GM12878 (cell line): Measurements from ENCODE around the gene PI16. TPM values are rescaled to one million over a fixed set of nuclear protein-coding genes. Genes with fewer than 3 reads are reported as not detected.

Experiments
- ATAC-seq: fragments of 200-7000 bp; cut with Tn5 transposase; 3 replicates; pipeline ENCODE4 v1.9.1; 2020; ENCODE audit warnings: mild to moderate bottlenecking, moderate library complexity
- BruUV-seq: library from RNA; stranded (reverse); fragments of 400-500 nt; replicated peaks from 2 replicates; lab custom pipeline; 2021; lab: Mats Ljungman, UMichigan
- CTCF ChIA-PET: fragments of 300-600 bp; sonication (Branson Sonifier 250); formaldehyde crosslinking; extraction: SDS; loops from one replicate; lab custom pipeline; 2021; ENCODE audit warnings: inconsistent platforms; lab: Yijun Ruan, JAX
- POLR2A ChIA-PET: fragments of 350-600 bp; formaldehyde crosslinking; extraction: SDS; loops from one replicate; lab custom pipeline; 2021; ENCODE audit warnings: inconsistent platforms; lab: Charles Lee
- RAD21 ChIA-PET: fragments of 300-600 bp; sonication (Branson Sonifier 250); formaldehyde crosslinking; loops from one replicate; lab custom pipeline; 2023; ENCODE audit warnings: antibody characterized with exemption; ENCODE audit not compliant: unreplicated experiment; lab: Charles Lee
- SMC1A ChIA-PET: fragments of 300-600 bp; sonication (Branson Sonifier 250); formaldehyde crosslinking; loops from one replicate; lab custom pipeline; 2023; ENCODE audit not compliant: unreplicated experiment, uncharacterized antibody; lab: Charles Lee
- DNase-seq: peaks from one replicate; pipeline ENCODE4 v3.0.0-alpha.2; 2011; ENCODE audit warnings: low read depth, low spot score
- FAIRE-seq: peaks from 3 replicates; lab custom pipeline; 2011; peaks lifted over from hg19 to GRCh38; lab: Jason Lieb, UNC
- H2AFZ ChIP-seq: 2 replicates; pipeline ENCODE4 v1.6.0; 2011; ENCODE audit warnings: low read depth, low read length, control low read depth; ENCODE audit not compliant: control insufficient read depth
- H3K27ac ChIP-seq: 2 replicates; pipeline ENCODE4 v1.5.1; 2011; ENCODE audit warnings: control low read depth; ENCODE audit not compliant: control insufficient read depth, insufficient read depth
- H3K27me3 ChIP-seq, 2 experiments: replicated peaks in 1 of 2; 2 replicates each; pipeline versions ENCODE4 v1.6.0 to v1.6.1; 2011; ENCODE audit warnings: low read length in 1 of 2; ENCODE audit not compliant: control insufficient read depth in 2 of 2, insufficient read depth in 2 of 2
- H3K36me3 ChIP-seq, 2 experiments: 2 replicates each; pipeline ENCODE4 v1.5.1; 2011; ENCODE audit warnings: low read length in 1 of 2; ENCODE audit not compliant: control insufficient read depth in 2 of 2, insufficient read depth in 2 of 2
- H3K4me1 ChIP-seq: 2 replicates; pipeline ENCODE4 v1.6.1; 2011; ENCODE audit warnings: mild to moderate bottlenecking, low read length, moderate library complexity, mixed read lengths; ENCODE audit not compliant: control insufficient read depth, insufficient read depth
- H3K4me2 ChIP-seq: 2 replicates; pipeline ENCODE4 v1.6.0; 2011; ENCODE audit warnings: control low read depth; ENCODE audit not compliant: control insufficient read depth, insufficient read depth
- H3K4me3 ChIP-seq: fragments of 200-600 bp; sonication (generic); 2 replicates; pipeline ENCODE4 v1.5.1; 2016
- H3K79me2 ChIP-seq: 2 replicates; pipeline ENCODE4 v1.6.0; 2011; ENCODE audit warnings: low read length; ENCODE audit not compliant: control insufficient read depth, insufficient read depth
- H3K9ac ChIP-seq: 2 replicates; pipeline ENCODE4 v1.8.0; 2011; ENCODE audit warnings: low read length, control low read depth, mixed read lengths; ENCODE audit not compliant: control insufficient read depth, insufficient read depth
- H3K9me3 ChIP-seq: replicated peaks from 3 replicates; pipeline ENCODE4 v1.5.1; 2011; ENCODE audit warnings: mild to moderate bottlenecking, low read length; ENCODE audit not compliant: control insufficient read depth, insufficient read depth
- H4K20me1 ChIP-seq: 2 replicates; pipeline ENCODE4 v1.6.0; 2011; ENCODE audit not compliant: control insufficient read depth, insufficient read depth
- BMI1 ChIP-seq: fragments of 450-650 bp; IDR thresholded peaks from 2 replicates; pipeline ENCODE4 v1.6.1; 2016; ENCODE audit warnings: mild to moderate bottlenecking, moderate library complexity, borderline replicate concordance
- CBX5 ChIP-seq: sonication (generic); IDR thresholded peaks from 2 replicates; pipeline ENCODE4 v1.6.1; 2016; ENCODE audit warnings: low read depth, moderate library complexity, mild to moderate bottlenecking, inconsistent platforms
- CHD4 ChIP-seq: fragments of 200-600 bp; sonication (generic); IDR thresholded peaks from 2 replicates; pipeline ENCODE4 v1.6.1; 2016; ENCODE audit warnings: mild to moderate bottlenecking
- E4F1 ChIP-seq: fragments of 450-650 bp; IDR thresholded peaks from 2 replicates; pipeline ENCODE4 v1.6.1; 2018; ENCODE audit warnings: borderline replicate concordance, mild to moderate bottlenecking; ENCODE audit not compliant: partially characterized antibody
- EP300 ChIP-seq, 2 experiments: fragments of 150-350 bp in 1 of 2; IDR thresholded peaks; 2 replicates each; pipeline ENCODE4 v1.6.1; 2011 to 2012; ENCODE audit warnings: low read depth in 2 of 2, low read length in 2 of 2, borderline replicate concordance in 1 of 2, improper control_type of control experiment in 1 of 2, inconsistent platforms in 1 of 2; ENCODE audit not compliant: control insufficient read depth in 1 of 2
- FOXK2 ChIP-seq: fragments of 450-650 bp; IDR thresholded peaks from 2 replicates; pipeline ENCODE4 v1.6.1; 2017; ENCODE audit warnings: mild to moderate bottlenecking, moderate library complexity
- JUNB ChIP-seq: IDR thresholded peaks from 2 replicates; pipeline ENCODE4 v1.6.1; 2016; ENCODE audit warnings: antibody characterized with exemption, mild to moderate bottlenecking
- NFIC ChIP-seq: IDR thresholded peaks from 2 replicates; pipeline ENCODE4 v1.6.1; 2012; ENCODE audit warnings: low read depth, mild to moderate bottlenecking, inconsistent platforms, low read length, moderate library complexity
- SMAD1 ChIP-seq: fragments of 450-650 bp; IDR thresholded peaks from 2 replicates; pipeline ENCODE4 v1.6.1; 2018; ENCODE audit warnings: mild to moderate bottlenecking, low read depth; ENCODE audit not compliant: partially characterized antibody
- SMAD5 ChIP-seq: IDR thresholded peaks from 2 replicates; pipeline ENCODE4 v1.6.1; 2016; ENCODE audit warnings: antibody characterized with exemption, low read depth
- STAT3 ChIP-seq: IDR thresholded peaks from 2 replicates; pipeline ENCODE4 v1.6.1; 2011; ENCODE audit warnings: low read depth, low read length, improper control_type of control experiment
- WRNIP1 ChIP-seq: IDR thresholded peaks from 2 replicates; pipeline ENCODE4 v1.6.1; 2011; ENCODE audit warnings: low read depth, low read length, improper control_type of control experiment, borderline replicate concordance
- ZBTB4 ChIP-seq: fragments of 450-650 bp; formaldehyde crosslinking; IDR thresholded peaks from 2 replicates; pipeline ENCODE4 v1.4.0; 2022; ENCODE audit warnings: mild to moderate bottlenecking, moderate library complexity
- ZNF217 ChIP-seq: fragments of 450-650 bp; IDR thresholded peaks from 2 replicates; pipeline ENCODE4 v1.6.1; 2017; ENCODE audit warnings: antibody characterized with exemption, mild to moderate bottlenecking
- WGBS: methylation state at CpG from one replicate; pipeline ENCODE4 v1.1.6; 2016; ENCODE audit warnings: low lambda C conversion rate; ENCODE audit not compliant: insufficient replicate concordance, insufficient coverage; ENCODE audit errors: missing lambda C conversion rate; 5-methylcytosine and 5-hydroxymethylcytosine counted together
- in situ Hi-C: fragments of 300-500 bp; cut with MboI; formaldehyde crosslinking; loops from 9 replicates; pipeline ENCODE4 v1.14.3; 2018; ENCODE audit warnings: mixed read lengths
- intact Hi-C: fragments of 100-400 bp; cut with micrococcal nuclease; formaldehyde crosslinking; loops from one replicate; pipeline ENCODE4 v1.14.2; 2022; ENCODE audit not compliant: unreplicated experiment
- polyA plus RNA-seq, 11 experiments: library from polyadenylated mRNA; depleted of rRNA in 4 of 11; unstranded in 6 of 11; stranded (reverse) in 5 of 11; fragments of >200 nt; fragmentation: Nextera tagmentation in 4 of 11; fragmentation: Illumina TruSeq in 1 of 11; extraction: Ambion mirVana in 4 of 11; extraction: Trizol in 1 of 11; gene quantifications; 1 replicate in 1 of 11; 2 replicates in 10 of 11; pipeline versions ENCODE4 v1.2.1 to v1.2.3, GENCODE V29; 2011 to 2016; ENCODE audit warnings: inconsistent platforms in 2 of 11, missing spikeins in 2 of 11, low read depth in 1 of 11
- total RNA-seq, 4 experiments: library from RNA; depleted of rRNA in 3 of 4; stranded (reverse); fragments of >200 nt in 3 of 4; fragmentation: Illumina TruSeq in 1 of 4; extraction: Trizol in 1 of 4; gene quantifications; 2 replicates each; pipeline versions ENCODE4 v1.2.1 to v1.2.3, GENCODE V29; 2013 to 2021
- TF ChIP-seq, protein P1 (sequence below): fragments of 450-650 bp; IDR thresholded peaks from 2 replicates; pipeline ENCODE4 v1.6.1; 2016; ENCODE audit warnings: mild to moderate bottlenecking

PI16 gene
- total and polyA plus RNA-seq, 10 of the 15 experiments (the other 5 are each of a cell fraction or from before 2014, with no cell fraction given), result 0.08 to 0.12 TPM; not detected in 8

GRCh38 chr6:36906539-36907325 is 47.8 kb upstream of the PI16 start (continued):
- TF ChIP-seq ZBTB4 (CRISPR knock-in tag) (no peak), ZNF217 (no peak), CHD4 (no peak), EP300 (IDR thresholded peaks at IDR 0.05; ENCODE audit: borderline replicate concordance in 1 of 2, control insufficient read depth in 1 of 2, low read depth in 2 of 2, low read length in 2 of 2) (no peak), FOXK2 (no peak)

DNA sequence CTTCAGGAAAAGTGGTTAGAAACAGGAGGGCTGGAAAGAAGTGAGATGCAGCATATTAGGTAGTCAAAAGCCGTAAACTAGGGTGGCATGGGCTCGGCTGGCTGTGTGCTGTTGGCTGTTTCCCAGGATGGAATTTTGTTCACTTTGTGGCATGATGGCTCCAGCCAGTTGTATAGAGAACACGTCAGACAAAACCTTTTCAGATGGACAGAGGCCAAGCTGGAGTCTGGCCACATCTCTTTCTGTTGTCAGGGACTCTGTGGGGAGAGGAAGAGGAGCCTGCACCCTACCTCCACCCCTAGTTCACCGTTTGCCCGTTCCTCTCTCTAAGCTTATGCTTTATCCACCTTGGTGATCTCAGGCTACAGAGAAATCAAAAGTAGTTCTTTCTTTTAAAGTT is 46.8 kb upstream of the PI16 start:
- FAIRE-seq (no peak), DNase-seq (no peak), ATAC-seq (no peak)
- H4K20me1 ChIP-seq, result no peaks in the 10 kb centered on the region
- no peak overlapping the region for H3K4me2 ChIP-seq
- H3K79me2 ChIP-seq, result no peaks in the 10 kb centered on the region
- intact Hi-C loops (no loop called here), in situ Hi-C loops (no loop called here)
- SMC1A ChIA-PET, result interaction anchor here (0.5 to 1.1 kb wide), 3 partner anchors 13 to 783 kb away, joined by 3 to 4 read pairs (median 3); no protein-coding TSS in a partner anchor
- H2AFZ ChIP-seq, result no peak overlapping the region
- H3K27me3 ChIP-seq, result no peaks in the 10 kb centered on the region
- CTCF ChIA-PET, result interaction anchor here (0.8 kb wide), 1 partner anchor 110 kb away, joined by 3 read pairs; no protein-coding TSS in a partner anchor
- H3K9me3 ChIP-seq, result no peaks in the 10 kb centered on the region
- no peak overlapping the region for H3K9ac ChIP-seq
- no TSS peak for BruUV-seq
- peaks cover 13% of the 10 kb centered on the region for H3K4me1 ChIP-seq
- WGBS, result 93% methylated on average over 5 of the region's 5 CpGs
- RAD21 ChIA-PET, result interaction anchor here (1.4 kb wide), 1 partner anchor 110 kb away, joined by 4 read pairs; no protein-coding TSS in a partner anchor
- peaks cover 0 to 2% of the 10 kb centered on the region in 2 experiments; a peak in 1 of 4 replicates for H3K36me3 ChIP-seq
- POLR2A ChIA-PET, result interaction anchor here (0.6 to 1.3 kb wide), 2 partner anchors 12 to 237 kb away, joined by 3 read pairs; no protein-coding TSS in a partner anchor
- H3K27ac ChIP-seq, result no peak overlapping the region
- H3K4me3 ChIP-seq, result no peak overlapping the region
- TF ChIP-seq CBX5 (no peak), NFIC (no peak), BMI1 (no peak), JUNB (no peak), SMAD5 (no peak), STAT3 (no peak), SMAD1 (no peak), WRNIP1 (no peak), E4F1 (no peak)
- TF ChIP-seq, protein P1, sequence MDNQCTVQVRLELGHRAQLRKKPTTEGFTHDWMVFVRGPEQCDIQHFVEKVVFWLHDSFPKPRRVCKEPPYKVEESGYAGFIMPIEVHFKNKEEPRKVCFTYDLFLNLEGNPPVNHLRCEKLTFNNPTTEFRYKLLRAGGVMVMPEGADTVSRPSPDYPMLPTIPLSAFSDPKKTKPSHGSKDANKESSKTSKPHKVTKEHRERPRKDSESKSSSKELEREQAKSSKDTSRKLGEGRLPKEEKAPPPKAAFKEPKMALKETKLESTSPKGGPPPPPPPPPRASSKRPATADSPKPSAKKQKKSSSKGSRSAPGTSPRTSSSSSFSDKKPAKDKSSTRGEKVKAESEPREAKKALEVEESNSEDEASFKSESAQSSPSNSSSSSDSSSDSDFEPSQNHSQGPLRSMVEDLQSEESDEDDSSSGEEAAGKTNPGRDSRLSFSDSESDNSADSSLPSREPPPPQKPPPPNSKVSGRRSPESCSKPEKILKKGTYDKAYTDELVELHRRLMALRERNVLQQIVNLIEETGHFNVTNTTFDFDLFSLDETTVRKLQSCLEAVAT, result no peak
